IMR-90 (cell line): ENCODE measurements around the gene NUBP1. TPM values are rescaled to one million over a fixed set of nuclear protein-coding genes. Genes with fewer than 3 reads are reported as not detected.

Experiments
- ATAC-seq: fragments of 200-7000 bp; cut with Tn5 transposase; 2 replicates; pipeline ENCODE4 v1.9.1; 2020; ENCODE audit warnings: low read depth, mild to moderate bottlenecking, moderate library complexity
- BruUV-seq: library from RNA; stranded (reverse); fragments of 400-500 nt; replicated peaks from 2 replicates; lab custom pipeline; 2021; lab: Mats Ljungman, UMichigan
- CTCF ChIA-PET: fragments of 300-600 bp; formaldehyde crosslinking; extraction: SDS; loops from one replicate; lab custom pipeline; 2021; ENCODE audit warnings: antibody characterized with exemption; lab: Yijun Ruan, JAX
- POLR2A ChIA-PET: fragments of 300-600 bp; sonication (Branson Sonifier 250); formaldehyde crosslinking; loops from one replicate; lab custom pipeline; 2022; ENCODE audit warnings: antibody characterized with exemption; ENCODE audit not compliant: unreplicated experiment; lab: Charles Lee
- DNase-seq: peaks from one replicate; pipeline ENCODE4 v3.0.0; 2013
- H2AFZ ChIP-seq: replicated peaks from 2 replicates; pipeline ENCODE3; 2013; ENCODE audit warnings: low read length, mild to moderate bottlenecking; ENCODE audit not compliant: poor library complexity
- H2AK5ac ChIP-seq: 2 replicates; pipeline ENCODE4 v1.6.1; 2013; ENCODE audit warnings: low read depth, low read length, inconsistent platforms
- H2AK9ac ChIP-seq: replicated peaks from 2 replicates; pipeline ENCODE3; 2013; ENCODE audit warnings: mild to moderate bottlenecking, low read depth, low read length, moderate library complexity; ENCODE audit not compliant: poor library complexity
- H2BK120ac ChIP-seq: 2 replicates; pipeline ENCODE4 v1.6.1; 2013; ENCODE audit warnings: low read depth, low read length, inconsistent platforms
- H2BK15ac ChIP-seq: 3 replicates; pipeline ENCODE4 v1.6.1; 2013; ENCODE audit warnings: low read depth, low read length, inconsistent platforms
- H2BK20ac ChIP-seq: 2 replicates; pipeline ENCODE4 v1.6.1; 2013; ENCODE audit warnings: low read depth, mild to moderate bottlenecking, inconsistent platforms, low read length, moderate library complexity
- H2BK5ac ChIP-seq: 2 replicates; pipeline ENCODE4 v1.6.1; 2013; ENCODE audit warnings: mild to moderate bottlenecking, low read depth, low read length, inconsistent platforms; ENCODE audit not compliant: poor library complexity, severe bottlenecking
- H3K14ac ChIP-seq: replicated peaks from 2 replicates; pipeline ENCODE4 v1.6.1; 2013; ENCODE audit warnings: low read depth, low read length, inconsistent platforms
- H3K18ac ChIP-seq: 2 replicates; pipeline ENCODE4 v1.6.1; 2013; ENCODE audit warnings: low read depth, low read length, control low read depth
- H3K23ac ChIP-seq: 2 replicates; pipeline ENCODE4 v1.6.1; 2013; ENCODE audit warnings: low read depth, low read length, inconsistent platforms
- H3K27ac ChIP-seq: 2 replicates; pipeline ENCODE4 v1.5.1; 2013; ENCODE audit warnings: mild to moderate bottlenecking, control low read depth, low read length; ENCODE audit not compliant: insufficient read depth
- H3K27me3 ChIP-seq: 2 replicates; pipeline ENCODE4 v1.6.1; 2013; ENCODE audit warnings: low read length; ENCODE audit not compliant: control insufficient read depth, insufficient read depth
- H3K36me3 ChIP-seq: 2 replicates; pipeline ENCODE4 v1.6.1; 2013; ENCODE audit warnings: low read length, mixed read lengths; ENCODE audit not compliant: control insufficient read depth, insufficient read depth
- H3K4ac ChIP-seq: 2 replicates; pipeline ENCODE4 v1.6.1; 2013; ENCODE audit warnings: low read depth, low read length, inconsistent platforms
- H3K4me1 ChIP-seq: 2 replicates; pipeline ENCODE4 v1.6.1; 2013; ENCODE audit warnings: low read length, mixed read lengths; ENCODE audit not compliant: control insufficient read depth, insufficient read depth
- H3K4me2 ChIP-seq: 2 replicates; pipeline ENCODE4 v1.6.1; 2013; ENCODE audit warnings: low read depth, mild to moderate bottlenecking, control low read depth, low read length, moderate library complexity
- H3K4me3 ChIP-seq: 2 replicates; pipeline ENCODE4 v1.5.1; 2013; ENCODE audit warnings: low read depth, mild to moderate bottlenecking, control low read depth, low read length, moderate library complexity; ENCODE audit not compliant: insufficient read depth
- H3K56ac ChIP-seq: 2 replicates; pipeline ENCODE4 v1.6.1; 2013; ENCODE audit warnings: low read length, inconsistent platforms; ENCODE audit not compliant: insufficient read depth; ENCODE audit errors: extremely low read depth
- H3K79me1 ChIP-seq, 2 experiments: 2 replicates each; pipeline ENCODE4 v1.6.1; 2013; ENCODE audit warnings: low read length in 2 of 2, inconsistent platforms in 1 of 2, low read depth in 1 of 2
- H3K9ac ChIP-seq: 2 replicates; pipeline ENCODE4 v1.6.1; 2013; ENCODE audit warnings: low read depth, low read length, control low read depth
- H3K9me1 ChIP-seq: 2 replicates; pipeline ENCODE4 v1.6.1; 2013; ENCODE audit warnings: low read length, inconsistent platforms; ENCODE audit not compliant: insufficient read depth
- H3K9me3 ChIP-seq: 2 replicates; pipeline ENCODE4 v1.6.1; 2013; ENCODE audit warnings: low read length; ENCODE audit not compliant: control insufficient read depth, insufficient read depth
- H4K20me1 ChIP-seq: 2 replicates; pipeline ENCODE4 v1.6.1; 2013; ENCODE audit warnings: low read length, inconsistent platforms; ENCODE audit not compliant: insufficient read depth
- H4K5ac ChIP-seq: 2 replicates; pipeline ENCODE4 v1.6.1; 2013; ENCODE audit warnings: mild to moderate bottlenecking, low read depth, low read length, control low read depth
- H4K8ac ChIP-seq, 2 experiments: 2 replicates each; pipeline ENCODE4 v1.6.1; 2013; ENCODE audit warnings: low read depth in 2 of 2, low read length in 2 of 2, control low read depth in 1 of 2, inconsistent platforms in 1 of 2
- H4K91ac ChIP-seq: 2 replicates; pipeline ENCODE4 v1.6.1; 2013; ENCODE audit warnings: low read depth, low read length, inconsistent platforms; ENCODE audit not compliant: insufficient read depth
- FOS ChIP-seq: fragments of 150-350 bp; IDR thresholded peaks from 2 replicates; pipeline ENCODE4 v1.6.1; 2016; ENCODE audit warnings: low read depth, low read length
- MAZ ChIP-seq: IDR thresholded peaks from 2 replicates; pipeline ENCODE4 v1.6.1; 2012; ENCODE audit warnings: low read depth, mild to moderate bottlenecking, low read length, improper control_type of control experiment, moderate library complexity, borderline replicate concordance
- MXI1 ChIP-seq: IDR thresholded peaks from 2 replicates; pipeline ENCODE4 v1.6.1; 2012; ENCODE audit warnings: low read depth, mild to moderate bottlenecking, low read length, moderate library complexity, borderline replicate concordance
- POLR2A ChIP-seq: IDR thresholded peaks from 2 replicates; pipeline ENCODE4 v1.6.1; 2012; ENCODE audit warnings: mild to moderate bottlenecking, low read depth, low read length
- RFX5 ChIP-seq: IDR thresholded peaks from 2 replicates; pipeline ENCODE4 v1.8.0; 2012; ENCODE audit warnings: low read depth, mild to moderate bottlenecking, low read length, moderate library complexity
- SMC3 ChIP-seq: fragments of 150-350 bp; IDR thresholded peaks from 2 replicates; pipeline ENCODE4 v1.6.1; 2016; ENCODE audit warnings: low read depth, mild to moderate bottlenecking, antibody characterized with exemption, low read length, moderate library complexity
- WGBS, 2 experiments: methylation state at CpG; one replicate each; pipeline versions ENCODE4 v1.1.5 to v1.1.7; 2013; ENCODE audit warnings: missing lambda C conversion rate in 2 of 2; ENCODE audit not compliant: insufficient read length in 1 of 2; ENCODE audit errors: extremely low coverage in 2 of 2; 5-methylcytosine and 5-hydroxymethylcytosine counted together
- dilution Hi-C: fragments of 300-500 bp; cut with HindIII; formaldehyde crosslinking; loops from one replicate; pipeline ENCODE4 v1.14.3; 2018; ENCODE audit warnings: low sequenced_read_pairs; ENCODE audit not compliant: unreplicated experiment
- in situ Hi-C: fragments of 300-500 bp; cut with MboI; formaldehyde crosslinking; loops from 3 replicates; pipeline ENCODE4 v1.14.3; 2019; ENCODE audit warnings: low sequenced_read_pairs, inconsistent platforms, mixed read lengths
- intact Hi-C: fragments of 100-400 bp; cut with micrococcal nuclease; formaldehyde crosslinking; loops from 2 replicates; pipeline ENCODE4 v1.10.0; 2022
- polyA plus RNA-seq, 3 experiments: library from polyadenylated mRNA; depleted of rRNA; stranded (reverse); fragments of >200 nt; gene quantifications; 2 replicates each; pipeline ENCODE4 v1.2.3, GENCODE V29; 2012; ENCODE audit warnings: low replicate concordance in 1 of 3
- total RNA-seq: library from RNA; depleted of rRNA; stranded (reverse); fragments of >200 nt; gene quantifications from 2 replicates; pipeline ENCODE4 v1.2.3, GENCODE V29; 2012

NUBP1 gene
- total and polyA plus RNA-seq, 2 of the 4 experiments (the other 2 are of a cell fraction): 28.0 to 31.5 TPM

DNA sequence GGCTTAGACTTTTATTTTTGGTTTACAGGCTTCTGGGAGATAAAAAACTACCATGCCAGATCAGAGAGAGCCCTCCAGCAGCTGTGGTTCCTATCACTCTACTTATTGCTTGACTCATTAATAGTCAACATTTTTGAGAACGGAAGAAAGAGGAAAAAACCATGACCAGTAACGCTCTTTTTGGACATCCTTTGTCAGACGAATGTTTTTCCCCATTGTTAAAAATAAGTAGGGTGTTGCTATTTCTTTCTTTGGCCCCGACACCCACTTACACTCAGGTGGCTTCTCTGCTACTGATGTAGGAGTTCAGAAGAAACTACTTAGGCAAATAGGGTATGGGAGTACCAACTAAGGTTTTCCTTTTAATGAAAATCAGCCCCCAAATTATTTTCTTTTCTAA lies 47.4 kb downstream of the NUBP1 start:
- no peak overlapping the region for H3K27ac ChIP-seq
- no CpG with 5 or more reads among the region's 4 CpGs for WGBS, 2 experiments
- H2AK5ac ChIP-seq: no peak overlapping the region
- no peaks in the 10 kb centered on the region for H3K79me1 ChIP-seq
- H3K23ac ChIP-seq: no peak overlapping the region
- H2BK5ac ChIP-seq: no peak overlapping the region
- H2AFZ ChIP-seq: no peak overlapping the region
- H4K8ac ChIP-seq: no peak overlapping the region
- H2BK120ac ChIP-seq: no peak overlapping the region
- peaks cover 4% of the 10 kb centered on the region for H3K27me3 ChIP-seq
- dilution Hi-C loops: no loop called here
- no peak overlapping the region for H3K56ac ChIP-seq
- no peak overlapping the region for H4K91ac ChIP-seq
- no peaks in the 10 kb centered on the region for H4K20me1 ChIP-seq
- no peak overlapping the region for H2AK9ac ChIP-seq
- no peak overlapping the region for H3K4me3 ChIP-seq
- H2BK20ac ChIP-seq: no peak overlapping the region
- ChIA-PET CTCF (no interaction called here), POLR2A (no interaction called here)
- no peak overlapping the region for H4K5ac ChIP-seq
- ATAC-seq (no peak), DNase-seq (no peak)
- H3K14ac ChIP-seq: no peak overlapping the region
- H3K9me1 ChIP-seq: no peaks in the 10 kb centered on the region
- H3K9ac ChIP-seq: no peak overlapping the region
- no peak overlapping the region for H3K18ac ChIP-seq
- no peaks in the 10 kb centered on the region for H3K9me3 ChIP-seq
- in situ Hi-C loops: no loop called here
- H3K36me3 ChIP-seq: no peaks in the 10 kb centered on the region
- H3K4me1 ChIP-seq: no peaks in the 10 kb centered on the region
- no peak for TF ChIP-seq MXI1
- no peak for TF ChIP-seq SMC3
- TF ChIP-seq POLR2A: no peak
- no peak for TF ChIP-seq RFX5
- no peak for TF ChIP-seq MAZ
- TF ChIP-seq FOS: no peak
- no peak overlapping the region for H2BK15ac ChIP-seq
- no TSS peak for BruUV-seq
- intact Hi-C loops: no loop called here
- H3K4ac ChIP-seq: no peak overlapping the region
- no peak overlapping the region for H3K4me2 ChIP-seq
